Hepatocyte (in vitro differentiated cells): Measurements from ENCODE around the gene HCN2. TPM values are rescaled to one million over a fixed set of nuclear protein-coding genes. Genes with fewer than 3 reads are reported as not detected.

Source experiments
- DNase-seq: peaks from one replicate; pipeline ENCODE4 v3.0.0-alpha.2; 2016; ENCODE audit warnings: low spot score
- H2AFZ ChIP-seq: fragments of 200-600 bp; sonication (generic); 2 replicates; pipeline ENCODE4 v1.6.0; 2016; ENCODE audit warnings: antibody characterized with exemption, mild to moderate bottlenecking
- H3K27ac ChIP-seq: fragments of 200-600 bp; sonication (generic); 2 replicates; pipeline ENCODE4 v1.5.1; 2016; ENCODE audit warnings: mild to moderate bottlenecking
- H3K27me3 ChIP-seq: fragments of 200-600 bp; sonication (generic); 2 replicates; pipeline ENCODE4 v1.6.1; 2016
- H3K36me3 ChIP-seq: fragments of 200-600 bp; sonication (generic); replicated peaks from 2 replicates; pipeline ENCODE4 v1.5.1; 2016; ENCODE audit warnings: low read depth; ENCODE audit not compliant: insufficient read depth
- H3K4me1 ChIP-seq: fragments of 200-600 bp; sonication (generic); 2 replicates; pipeline ENCODE4 v1.5.1; 2016; ENCODE audit warnings: mild to moderate bottlenecking, moderate library complexity; ENCODE audit not compliant: insufficient read depth
- H3K4me2 ChIP-seq: fragments of 200-600 bp; sonication (generic); 2 replicates; pipeline ENCODE4 v1.6.0; 2016
- H3K4me3 ChIP-seq: fragments of 200-600 bp; sonication (generic); 2 replicates; pipeline ENCODE4 v1.5.1; 2016; ENCODE audit warnings: mild to moderate bottlenecking
- H3K79me2 ChIP-seq: fragments of 200-600 bp; sonication (generic); 2 replicates; pipeline ENCODE4 v1.6.0; 2017; ENCODE audit warnings: mild to moderate bottlenecking
- H3K9me2 ChIP-seq: fragments of 200-600 bp; sonication (generic); replicated peaks from 2 replicates; pipeline ENCODE4 v1.6.0; 2017; ENCODE audit warnings: mild to moderate bottlenecking; ENCODE audit not compliant: insufficient read depth
- H3K9me3 ChIP-seq: fragments of 200-600 bp; sonication (generic); 2 replicates; pipeline ENCODE4 v1.5.1; 2016; ENCODE audit warnings: low read depth, mild to moderate bottlenecking
- H4K20me1 ChIP-seq: fragments of 200-600 bp; sonication (generic); 2 replicates; pipeline ENCODE4 v1.6.0; 2016; ENCODE audit warnings: mild to moderate bottlenecking; ENCODE audit not compliant: insufficient read depth, poor library complexity, severe bottlenecking
- CTCF ChIP-seq: fragments of 200-600 bp; sonication (generic); IDR thresholded peaks from 2 replicates; pipeline ENCODE4 v1.5.1; 2016; ENCODE audit warnings: antibody characterized with exemption, mild to moderate bottlenecking; ENCODE audit not compliant: poor library complexity
- EZH2 ChIP-seq: fragments of 200-600 bp; sonication (generic); IDR thresholded peaks from 2 replicates; pipeline ENCODE4 v1.6.1; 2016; ENCODE audit warnings: antibody characterized with exemption, mild to moderate bottlenecking, borderline replicate concordance
- EZH2phosphoT487 ChIP-seq: fragments of 200-600 bp; sonication (generic); IDR thresholded peaks from one replicate; pipeline ENCODE4 v1.6.1; 2018; ENCODE audit warnings: antibody characterized with exemption, mild to moderate bottlenecking, low read depth, moderate library complexity; ENCODE audit not compliant: unreplicated experiment, severe bottlenecking
- WGBS: methylation state at CpG from one replicate; pipeline ENCODE4 v1.1.6; 2016; ENCODE audit warnings: low lambda C conversion rate; ENCODE audit errors: missing lambda C conversion rate; 5-methylcytosine and 5-hydroxymethylcytosine counted together
- polyA plus RNA-seq: library from polyadenylated mRNA; unstranded; fragments of >200 nt; fragmentation: Nextera tagmentation; extraction: Ambion mirVana; gene quantifications from 2 replicates; pipeline ENCODE4 v1.2.1, GENCODE V29; 2016
- total RNA-seq: library from RNA; depleted of rRNA; stranded (reverse); fragments of >200 nt; gene quantifications from 2 replicates; pipeline ENCODE4 v1.2.3, GENCODE V29; 2014

The HCN2 gene
- total and polyA plus RNA-seq, 2 experiments from 2014 or later, result 0.16 to 0.30 TPM

- Histone ChIP-seq H2AFZ (peak within 1 kb of the TSS; percentile 96), H3K36me3 (no peaks in the 10 kb centered on the region), H3K9me2 (no peaks in the 10 kb centered on the region), H3K27me3 (no peaks in the 10 kb centered on the region), H4K20me1 (peaks cover 44% of the 10 kb centered on the region), H3K27ac (peak within 1 kb of the TSS; percentile 89), H3K9me3 (no peaks in the 10 kb centered on the region), H3K4me3 (peak within 1 kb of the TSS; percentile 87), H3K79me2 (peaks cover 48% of the 10 kb centered on the region), H3K4me1 (peaks cover 31% of the 10 kb centered on the region), H3K4me2 (peak within 1 kb of the TSS; percentile 99)
- DNase-seq, result peak; percentile 100
- under 1% methylated on average over 68 of the region's 79 CpGs for WGBS
- no peak for TF ChIP-seq CTCF
These were observed 17.4 kb upstream of the HCN2 start, which contains the start of gene BSG for GRCh38 chr19:572140-572742. TSS of gene BSG (plus strand) at chr19:572596. CDS start at chr19:572635, 39 bp downstream.

DNA sequence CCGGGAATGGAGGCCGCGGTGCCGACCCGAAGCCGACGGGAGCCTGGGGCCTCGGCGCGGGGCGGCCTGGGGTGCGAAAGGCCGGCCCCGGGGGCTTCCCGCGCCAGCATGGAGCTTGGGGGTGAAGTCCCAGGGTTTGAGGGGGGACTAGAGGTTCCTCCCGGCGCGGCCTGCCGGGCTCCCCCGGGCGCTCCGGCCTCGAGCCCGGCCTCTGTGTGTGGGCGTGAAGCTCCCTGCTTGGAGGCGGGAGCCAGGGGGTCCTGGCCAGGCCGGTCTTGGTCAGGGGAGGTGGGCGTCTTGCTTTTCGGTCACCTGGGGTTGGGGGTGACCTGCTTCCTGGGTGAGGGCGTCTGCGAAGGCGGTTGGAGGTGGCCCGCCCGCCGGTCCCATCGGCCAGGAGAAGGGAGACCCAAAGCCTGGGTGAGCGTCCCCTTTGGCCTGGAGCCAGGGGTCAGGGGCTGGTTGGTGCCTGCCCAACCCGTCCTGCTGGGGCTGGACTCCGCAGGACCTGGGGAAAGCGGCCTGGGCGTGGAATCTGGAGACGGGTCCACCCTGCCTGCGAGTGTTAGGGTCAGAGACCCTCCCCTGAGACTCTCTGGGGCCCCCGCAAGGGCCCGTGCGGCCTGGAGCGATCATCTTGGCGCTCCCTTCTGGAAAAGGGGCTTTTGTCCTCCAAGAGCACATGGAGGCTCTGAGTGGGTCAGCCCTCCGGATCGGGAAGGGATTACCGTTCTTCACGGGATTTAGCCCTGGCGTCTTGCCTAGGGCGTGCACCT is 16.8 kb upstream of the HCN2 start:
- H3K4me3 ChIP-seq, result peak overlapping the region; percentile 87
- H3K9me3 ChIP-seq, result no peaks in the 10 kb centered on the region
- H2AFZ ChIP-seq, result peak overlapping the region; percentile 32
- WGBS, result 0% methylated on average over 19 of the region's 55 CpGs
- peak; percentile 70 for DNase-seq
- H3K79me2 ChIP-seq, result peaks cover 55% of the 10 kb centered on the region
- no peaks in the 10 kb centered on the region for H3K36me3 ChIP-seq
- peak overlapping the region; percentile 89 for H3K27ac ChIP-seq
- H3K27me3 ChIP-seq, result no peaks in the 10 kb centered on the region
- no peak for TF ChIP-seq EZH2phosphoT487
- no peak for TF ChIP-seq CTCF
- TF ChIP-seq EZH2, result no peak
- H4K20me1 ChIP-seq, result peaks cover 50% of the 10 kb centered on the region
- peaks cover 31% of the 10 kb centered on the region for H3K4me1 ChIP-seq
- peak overlapping the region; percentile 99 for H3K4me2 ChIP-seq
- no peaks in the 10 kb centered on the region for H3K9me2 ChIP-seq

GRCh38 chr19:573519-573825 is 16.2 kb upstream of the HCN2 start:
- Histone ChIP-seq H3K9me2 (no peaks in the 10 kb centered on the region), H3K27me3 (no peaks in the 10 kb centered on the region), H3K79me2 (peaks cover 60% of the 10 kb centered on the region), H3K4me1 (peaks cover 31% of the 10 kb centered on the region), H3K4me2 (peak overlapping the region; percentile 99), H4K20me1 (peaks cover 56% of the 10 kb centered on the region), H2AFZ (no peak overlapping the region), H3K27ac (peak overlapping the region; percentile 89), H3K4me3 (peak overlapping the region; percentile 87), H3K9me3 (no peaks in the 10 kb centered on the region), H3K36me3 (no peaks in the 10 kb centered on the region)
- WGBS, result 3% methylated on average over 15 of the region's 15 CpGs
- DNase-seq, result no peak
- TF ChIP-seq EZH2 (no peak), CTCF (no peak), EZH2phosphoT487 (no peak)
